GM19035 (cell line): ENCODE results near the gene CUX1.
A peak's percentile ranks its signal among the peaks of the same experiment; 100 is the strongest.
"Not testable (repeated sequence)": the region's sequence is repeated elsewhere in the genome, so short reads cannot be mapped to it uniquely, and the experiment has no call there.

Experiments
- ATAC-seq: cut with Tn5 transposase; IDR thresholded peaks from one replicate; pipeline ENCODE4 v1.9.1; 2021; ENCODE audit not compliant: unreplicated experiment

The CUX1 gene

DNA sequence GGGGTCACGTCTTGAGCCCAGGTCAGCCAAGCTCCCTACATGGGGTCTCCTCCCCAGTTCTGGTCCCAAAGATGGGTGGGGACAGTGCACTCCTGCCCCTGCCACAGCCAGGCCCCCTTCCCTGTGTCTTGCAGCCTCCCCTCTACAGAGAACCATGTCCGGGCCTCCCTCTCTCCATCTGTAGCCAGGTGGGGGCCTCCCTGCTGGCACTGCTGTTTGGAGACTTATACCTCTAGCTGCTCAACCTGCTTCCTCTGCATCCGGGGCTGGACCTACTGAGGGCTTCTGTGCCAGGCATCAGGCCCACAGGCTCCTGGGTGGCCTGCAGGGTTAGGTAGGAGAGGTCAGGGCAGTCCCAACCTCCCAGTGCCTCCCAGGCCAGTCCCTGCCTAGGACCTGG is 477.2 kb downstream of the CUX1 start:
- no peak for ATAC-seq

DNA sequence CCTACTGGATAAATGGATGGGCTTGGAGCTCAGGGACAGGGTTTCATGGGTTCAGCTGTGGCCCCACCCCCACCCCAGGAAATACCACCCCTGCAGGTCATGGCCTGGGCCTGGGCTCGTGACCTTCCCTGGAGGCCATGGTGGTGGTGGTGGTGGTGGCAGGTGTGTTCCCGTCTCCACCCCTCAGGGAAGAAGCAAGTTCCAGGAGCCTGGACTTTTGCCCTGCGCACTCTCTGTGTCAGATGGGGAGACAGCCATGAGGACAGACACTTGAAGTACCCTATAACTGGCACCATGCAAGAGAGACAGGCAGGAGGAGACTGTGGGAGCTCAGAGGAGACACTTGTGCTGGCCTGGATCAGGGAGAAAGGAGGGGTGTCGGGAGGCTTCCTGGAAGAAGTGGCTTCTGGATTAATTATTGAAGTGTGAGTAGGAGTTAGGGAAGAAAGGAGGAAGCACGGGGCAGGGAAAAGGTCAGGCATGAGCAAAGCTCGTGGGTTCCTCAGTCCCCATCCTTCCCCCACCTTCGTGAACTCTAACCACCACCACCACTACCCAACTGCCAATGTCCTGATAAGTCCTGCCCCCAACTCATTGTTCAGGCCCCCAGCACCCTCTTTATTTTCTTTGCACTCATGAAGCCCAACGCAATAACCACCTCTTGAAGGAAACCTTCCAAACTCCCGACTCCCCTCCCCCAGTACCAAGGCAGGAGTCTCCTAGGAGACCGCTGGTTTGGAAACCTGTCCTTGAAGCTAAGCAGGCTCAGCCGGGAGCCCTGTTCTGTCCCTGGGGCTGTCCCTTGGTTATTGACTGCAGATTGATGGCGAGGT is 478.1 kb downstream of the CUX1 start:
- no peak for ATAC-seq

DNA sequence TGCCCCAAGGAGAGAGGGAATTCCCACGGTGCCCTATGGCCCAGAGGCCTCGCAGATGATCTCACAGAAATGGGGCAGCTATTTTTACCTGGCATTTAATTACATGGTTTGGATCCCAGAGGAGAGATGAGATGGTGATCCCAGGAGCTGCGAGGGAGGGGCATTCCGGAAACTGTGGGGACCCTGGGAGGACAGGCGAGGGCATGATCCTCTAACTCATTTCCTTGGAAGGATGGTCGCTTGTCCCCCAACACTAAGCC is 478.7 kb downstream of the CUX1 start:
- ATAC-seq: no peak

DNA sequence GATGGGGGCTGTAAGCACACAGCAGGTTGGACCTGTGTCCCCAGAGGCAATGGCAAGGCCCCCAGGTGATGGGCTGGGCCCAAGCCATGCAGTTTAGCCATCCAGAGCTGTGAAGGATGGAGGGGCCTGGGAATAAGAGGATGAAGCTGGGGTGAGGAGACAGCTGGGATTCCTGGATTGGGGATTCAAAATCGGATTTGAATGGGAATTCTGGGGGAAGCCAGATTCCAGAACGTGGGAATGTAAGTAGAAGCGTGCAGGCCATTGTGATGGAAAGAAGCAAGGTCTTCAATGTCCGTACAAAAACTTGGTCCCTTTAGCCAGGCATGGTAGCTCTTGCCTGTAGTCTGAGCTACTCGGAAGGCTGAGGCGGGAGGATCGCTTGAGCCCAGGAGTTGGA is 479.1 kb downstream of the CUX1 start:
- ATAC-seq: no peak

DNA sequence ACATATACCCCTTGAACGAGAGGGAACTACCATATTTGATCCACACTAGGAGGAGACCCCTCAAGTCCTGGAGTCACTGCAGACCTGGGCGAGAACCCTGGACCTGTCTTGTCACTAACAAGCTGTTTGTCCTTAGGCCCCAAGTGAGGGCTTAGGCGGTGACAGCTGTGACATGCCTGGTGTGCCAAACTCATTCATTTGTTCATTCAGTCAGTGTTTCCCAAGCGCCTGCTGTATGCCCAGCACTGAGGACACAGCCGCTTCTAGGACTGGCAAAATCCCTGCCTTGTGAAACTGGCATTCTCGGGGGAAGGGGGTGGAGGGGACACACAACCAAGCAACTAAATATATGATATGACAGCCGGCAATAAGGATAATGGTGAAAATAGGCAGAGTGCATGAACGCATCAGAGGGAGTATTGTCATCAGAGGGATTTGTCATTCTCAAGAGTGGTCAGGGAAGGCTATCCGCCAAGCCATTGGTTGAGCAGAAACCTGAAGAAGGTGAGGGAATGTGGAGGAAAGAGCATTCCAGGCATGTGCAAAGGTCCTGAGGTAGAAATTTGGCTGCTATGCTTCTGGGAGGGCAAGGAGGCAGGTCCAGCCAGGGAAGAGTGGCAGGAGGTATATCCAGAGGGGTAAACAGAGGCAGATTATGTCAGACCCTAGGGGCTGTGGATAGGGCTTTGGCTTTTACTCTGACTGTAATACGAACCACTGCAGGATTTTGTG is 480.2 kb downstream of the CUX1 start:
- ATAC-seq: no peak

DNA sequence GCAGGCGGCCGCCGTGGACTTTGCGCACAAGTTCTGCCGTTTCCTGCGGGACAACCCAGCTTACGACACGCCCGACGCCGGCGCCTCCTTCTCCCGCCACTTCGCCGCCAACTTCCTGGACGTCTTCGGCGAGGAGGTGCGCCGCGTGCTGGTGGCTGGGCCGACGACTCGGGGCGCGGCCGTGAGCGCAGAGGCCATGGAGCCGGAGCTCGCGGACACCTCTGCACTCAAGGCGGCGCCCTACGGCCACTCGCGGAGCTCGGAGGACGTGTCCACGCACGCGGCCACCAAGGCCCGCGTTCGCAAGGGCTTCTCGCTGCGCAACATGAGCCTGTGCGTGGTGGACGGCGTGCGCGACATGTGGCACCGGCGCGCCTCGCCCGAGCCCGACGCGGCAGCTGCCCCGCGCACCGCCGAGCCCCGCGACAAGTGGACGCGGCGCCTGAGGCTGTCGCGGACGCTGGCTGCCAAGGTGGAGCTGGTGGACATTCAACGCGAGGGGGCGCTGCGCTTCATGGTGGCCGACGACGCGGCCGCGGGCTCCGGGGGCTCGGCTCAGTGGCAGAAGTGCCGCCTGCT is 483.3 kb downstream of the CUX1 start:
- ATAC-seq: no peak

DNA sequence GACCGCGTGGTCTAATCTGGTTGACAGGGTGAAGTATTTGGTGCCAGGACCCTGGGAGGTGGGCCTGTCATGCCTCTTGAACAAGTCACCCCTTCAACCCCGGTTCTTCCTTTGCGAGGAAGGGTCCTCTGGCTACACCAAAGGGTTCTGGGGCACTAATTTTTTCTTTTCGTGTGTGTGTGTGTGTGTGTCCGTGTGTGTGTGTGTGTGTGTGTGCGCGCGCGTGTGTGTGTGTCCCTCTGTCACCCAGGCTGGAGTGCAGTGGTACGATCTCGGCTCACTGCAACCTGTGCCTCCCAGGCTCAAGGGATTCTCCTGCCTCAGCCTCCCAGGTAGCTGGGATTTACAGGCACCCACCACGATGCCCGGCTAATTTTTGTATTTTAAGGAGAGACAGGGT is 483.9 kb downstream of the CUX1 start:
- ATAC-seq: not testable (repeated sequence)

DNA sequence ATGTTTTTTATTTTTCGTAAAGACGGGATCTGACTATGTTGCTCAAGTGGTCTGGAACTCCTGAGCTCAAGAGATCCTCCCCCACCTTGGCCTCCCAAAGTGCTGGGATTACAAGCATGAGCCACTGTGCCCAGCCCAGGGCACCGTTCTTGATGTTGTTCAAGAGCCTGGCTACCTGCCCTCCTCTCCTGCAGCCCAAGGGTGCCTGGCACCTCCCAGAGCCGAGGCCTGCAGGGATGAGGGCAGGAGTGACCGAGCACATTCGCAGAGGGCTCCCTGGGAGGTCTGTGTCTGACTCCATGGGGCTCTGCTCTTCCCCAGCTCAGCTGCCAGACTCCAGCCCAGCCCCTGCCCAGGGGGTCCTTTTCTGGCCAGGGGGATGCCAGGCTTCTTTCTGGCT is 484.6 kb downstream of the CUX1 start:
- no peak for ATAC-seq

DNA sequence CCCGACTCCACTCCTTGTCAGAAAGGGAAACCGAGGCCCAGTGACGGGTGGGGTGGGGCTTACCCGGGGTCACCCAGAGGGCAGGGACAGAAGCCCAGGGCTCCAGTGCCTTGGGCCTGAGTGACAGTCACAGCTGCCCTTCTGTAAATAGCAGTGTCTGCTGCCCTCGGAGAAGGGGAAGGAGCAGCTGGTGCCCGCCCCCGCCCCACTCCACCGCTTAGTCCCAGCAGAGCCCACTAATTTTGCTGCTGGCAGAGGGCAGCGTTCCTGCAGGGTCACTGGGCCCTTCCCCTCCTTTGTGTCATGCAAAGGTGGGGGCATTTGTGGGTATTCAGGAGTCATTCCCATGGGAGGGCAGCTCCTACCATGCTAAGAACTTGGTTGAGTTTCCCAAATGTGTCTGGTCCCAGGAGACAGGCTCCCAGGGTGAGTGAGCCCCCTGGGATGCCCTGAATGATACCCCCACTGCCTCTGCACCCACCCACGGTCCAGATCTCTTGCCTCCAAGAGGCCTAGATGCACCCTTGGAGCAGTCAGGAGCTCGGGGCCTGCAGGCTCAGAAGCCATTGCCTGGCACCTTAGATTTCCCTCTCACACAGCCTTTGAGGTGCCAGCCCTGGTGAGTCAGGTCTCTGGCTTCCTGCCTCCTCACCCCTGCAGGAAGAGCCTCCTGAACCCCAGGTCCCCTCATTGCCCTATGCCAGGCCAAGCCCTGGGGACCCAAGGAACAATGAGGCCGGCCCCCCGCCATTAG is 486.4 kb downstream of the CUX1 start:
- no peak for ATAC-seq

DNA sequence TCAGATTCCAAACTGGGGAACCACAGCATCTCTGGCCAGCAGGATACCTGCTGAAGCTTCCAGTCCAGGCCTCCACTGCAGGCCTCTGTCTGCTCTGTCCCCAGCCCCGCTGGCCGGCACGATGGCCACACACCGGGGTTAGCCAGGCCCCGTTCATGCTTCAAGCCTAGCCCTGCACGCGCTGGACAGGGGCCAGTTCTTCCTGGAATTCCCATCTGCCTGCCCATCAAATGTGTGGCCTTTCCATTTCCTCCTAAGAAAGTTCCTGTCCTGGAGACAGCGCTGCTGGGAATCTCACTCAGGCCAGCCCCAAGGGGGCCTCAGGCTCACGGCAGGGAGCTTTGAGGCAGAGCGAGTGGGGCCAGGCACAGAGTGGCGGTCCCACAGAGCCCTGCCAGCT is 487.2 kb downstream of the CUX1 start:
- no peak for ATAC-seq

DNA sequence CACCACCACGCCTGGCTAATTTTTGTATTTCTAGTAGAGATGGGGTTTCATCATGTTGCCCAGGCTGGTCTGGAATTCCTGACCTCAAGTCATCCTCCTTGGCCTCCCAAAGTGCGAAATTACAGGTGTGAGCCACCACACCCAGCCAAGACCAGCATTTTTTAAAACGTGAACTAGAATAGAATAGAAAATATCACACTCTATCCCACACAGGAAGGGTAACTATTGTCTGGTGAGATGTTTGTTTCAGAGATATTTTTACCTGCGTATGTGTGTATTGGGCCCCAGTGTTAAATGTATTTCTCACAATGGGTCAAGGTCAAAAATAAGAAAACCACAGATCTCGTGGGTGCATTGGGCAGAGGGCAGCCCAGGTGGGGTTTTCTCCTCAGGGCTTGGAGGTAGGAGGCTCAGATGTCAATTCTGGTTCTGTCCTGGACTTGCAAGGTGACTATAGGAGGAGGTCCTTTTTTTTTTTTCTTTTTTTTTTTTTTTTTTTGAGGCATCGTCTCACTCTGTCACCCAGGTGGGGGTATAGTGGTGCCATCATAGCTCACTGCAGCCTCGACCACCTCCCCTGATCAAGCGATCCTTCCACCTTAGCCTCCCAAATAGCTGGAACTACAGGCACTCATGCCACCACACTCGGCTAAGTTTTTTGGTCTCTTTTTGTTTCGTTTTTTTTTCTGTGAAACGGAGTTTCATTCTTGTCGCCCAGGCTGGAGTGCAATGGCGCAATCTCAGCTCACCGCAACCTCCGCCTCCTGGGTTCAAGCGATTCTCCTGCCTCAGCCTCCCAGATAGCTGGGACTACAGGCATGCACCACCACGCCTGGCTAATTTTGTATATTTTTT is 488.2 kb downstream of the CUX1 start:
- peak; percentile 49 for ATAC-seq

DNA sequence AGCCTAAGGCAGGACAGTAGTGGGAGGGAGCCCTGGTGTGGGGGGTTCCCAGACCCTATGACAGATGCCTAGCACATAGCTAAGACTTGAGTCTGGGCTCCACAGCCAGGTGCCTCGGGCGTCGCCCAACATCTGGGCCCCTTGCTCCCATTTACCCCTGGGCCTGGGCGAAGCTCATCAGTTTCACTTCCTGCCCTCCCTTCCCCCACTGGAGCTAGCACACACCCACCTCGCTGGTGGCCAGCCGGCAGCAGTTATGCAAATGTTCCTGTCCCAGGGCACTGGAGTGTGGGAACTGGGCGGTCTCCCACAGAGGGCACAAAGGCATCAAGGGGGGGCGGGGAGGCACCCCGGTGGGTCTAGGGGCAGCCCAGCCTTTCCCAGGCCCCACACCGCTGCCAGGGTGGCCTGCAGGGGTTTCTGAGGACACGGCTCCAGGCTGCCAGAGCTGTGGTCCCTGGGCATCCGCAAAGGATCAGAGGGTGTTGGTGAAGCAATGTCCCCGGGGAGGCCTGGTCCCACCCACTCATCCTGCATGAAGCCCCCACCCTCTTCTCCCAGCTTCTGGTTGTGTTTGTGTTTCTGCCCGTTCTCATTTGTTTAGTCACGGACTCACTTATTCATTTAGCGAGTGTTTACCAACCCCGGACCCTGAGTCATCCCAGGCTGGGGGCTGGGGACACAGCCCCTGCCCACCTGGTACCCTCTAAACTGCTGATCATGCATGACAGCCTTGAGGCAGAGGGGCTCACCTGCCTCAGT is 489.7 kb downstream of the CUX1 start:
- peak; percentile 65 for ATAC-seq

DNA sequence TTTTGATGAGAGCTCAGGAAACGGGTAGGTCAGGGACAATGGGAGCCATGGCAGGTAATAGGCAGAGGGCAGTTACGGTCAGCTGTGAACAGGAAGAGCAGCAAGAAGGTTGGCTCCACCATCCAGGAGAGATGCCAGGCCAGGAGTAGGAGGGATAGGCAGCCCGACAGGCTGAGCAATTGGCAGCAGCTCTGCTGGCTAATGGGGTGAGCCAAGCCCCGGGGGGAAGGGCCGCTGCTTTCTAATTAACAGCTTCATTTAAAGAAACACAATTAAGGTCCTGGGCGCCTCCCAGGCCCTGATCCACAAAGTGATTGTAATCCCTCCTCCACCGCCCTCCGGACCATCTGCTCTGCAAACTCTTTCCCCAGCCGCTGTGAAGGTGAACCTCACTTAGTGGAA is 493.0 kb downstream of the CUX1 start:
- no peak for ATAC-seq

DNA sequence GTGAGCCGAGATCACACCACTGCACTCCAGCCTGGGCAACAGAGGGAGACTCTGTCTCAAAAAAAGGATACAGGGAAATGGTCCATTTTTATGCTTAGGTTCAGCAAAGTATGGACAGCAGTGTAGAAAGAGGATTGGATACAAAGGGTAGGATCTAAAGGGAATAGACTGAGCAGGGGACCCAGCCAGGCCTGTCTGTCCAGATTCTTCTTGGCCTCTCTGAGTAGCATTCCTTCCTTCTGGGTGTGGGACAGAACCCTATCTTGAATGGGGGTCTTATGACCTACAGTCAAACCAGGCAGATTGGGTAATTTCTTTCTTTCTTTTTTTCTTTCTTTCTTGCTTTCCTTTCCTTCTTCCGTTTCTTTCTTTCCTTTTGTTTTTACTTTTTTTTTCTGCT is 494.9 kb downstream of the CUX1 start:
- ATAC-seq: no peak

DNA sequence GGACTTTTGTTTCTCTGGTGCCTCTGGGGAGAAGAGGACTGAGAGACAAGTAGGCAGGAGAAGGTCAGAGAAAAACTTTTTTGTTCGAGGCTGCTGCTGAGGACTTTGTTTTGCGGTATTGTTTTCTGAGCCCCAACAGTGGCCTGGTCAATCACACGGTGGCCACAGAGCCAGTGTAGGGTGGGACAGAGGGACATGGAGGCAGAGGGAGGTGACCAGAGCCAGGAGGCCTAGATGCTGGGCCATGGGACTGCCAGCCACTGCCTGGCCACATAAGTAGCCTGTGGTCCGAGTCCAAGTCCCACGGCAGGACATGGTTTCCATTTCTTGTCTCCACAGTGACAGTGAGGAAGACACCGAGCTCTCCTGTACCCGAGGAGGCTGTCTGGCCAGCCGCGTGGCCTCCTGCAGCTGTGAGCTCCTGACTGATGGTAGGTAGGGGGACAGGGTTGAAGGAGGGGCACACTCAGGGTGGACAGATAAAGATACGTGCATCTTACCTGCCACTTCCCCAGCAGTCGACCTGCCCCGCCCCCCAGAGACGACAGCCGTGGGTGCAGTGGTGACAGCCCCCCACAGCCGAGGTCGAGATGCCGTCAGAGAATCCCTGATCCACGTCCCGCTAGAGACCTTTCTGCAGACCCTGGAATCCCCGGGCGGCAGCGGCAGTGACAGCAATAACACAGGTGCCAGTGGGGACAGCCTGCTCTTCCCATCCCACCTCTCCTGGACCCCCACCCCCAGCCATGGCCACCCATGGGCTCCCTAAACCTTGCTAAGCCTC is 496.8 kb downstream of the CUX1 start:
- ATAC-seq: no peak

DNA sequence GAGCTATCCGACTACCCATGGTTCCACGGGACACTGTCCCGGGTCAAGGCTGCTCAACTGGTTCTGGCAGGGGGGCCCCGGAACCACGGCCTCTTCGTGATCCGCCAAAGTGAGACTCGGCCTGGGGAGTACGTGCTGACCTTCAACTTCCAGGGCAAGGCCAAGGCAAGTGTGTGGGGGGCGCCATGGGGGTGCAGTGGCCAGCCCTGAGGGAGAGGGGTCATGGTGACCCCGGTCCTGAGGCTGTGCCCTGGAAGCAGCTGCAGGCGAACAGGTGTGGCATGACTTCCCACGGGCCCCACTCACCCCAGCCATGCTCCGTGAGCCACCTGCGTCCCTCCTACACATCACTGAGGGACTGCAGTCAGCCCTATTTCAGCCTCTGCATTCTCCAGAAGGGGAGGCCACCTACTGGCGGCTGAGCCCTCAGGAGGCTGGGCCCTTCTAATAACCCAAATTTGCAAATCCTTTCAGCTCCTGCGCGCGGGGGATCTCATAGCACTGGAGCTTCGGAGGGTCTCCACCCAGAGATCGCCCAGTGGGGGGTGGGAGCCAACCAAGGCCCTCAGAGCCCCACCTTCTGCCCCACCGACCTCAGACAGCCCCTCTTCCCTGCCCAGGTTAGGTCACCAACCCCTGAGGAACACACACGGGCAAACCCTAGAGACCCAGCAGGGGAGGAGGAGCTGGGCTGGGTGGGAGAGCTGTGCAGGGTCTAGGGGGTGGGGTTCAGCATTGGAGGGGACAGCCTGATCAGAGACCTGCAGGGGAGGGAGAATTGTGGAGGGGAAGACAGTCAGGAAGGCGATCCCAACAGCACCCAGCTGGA is 500.0 kb downstream of the CUX1 start:
- no peak for ATAC-seq

DNA sequence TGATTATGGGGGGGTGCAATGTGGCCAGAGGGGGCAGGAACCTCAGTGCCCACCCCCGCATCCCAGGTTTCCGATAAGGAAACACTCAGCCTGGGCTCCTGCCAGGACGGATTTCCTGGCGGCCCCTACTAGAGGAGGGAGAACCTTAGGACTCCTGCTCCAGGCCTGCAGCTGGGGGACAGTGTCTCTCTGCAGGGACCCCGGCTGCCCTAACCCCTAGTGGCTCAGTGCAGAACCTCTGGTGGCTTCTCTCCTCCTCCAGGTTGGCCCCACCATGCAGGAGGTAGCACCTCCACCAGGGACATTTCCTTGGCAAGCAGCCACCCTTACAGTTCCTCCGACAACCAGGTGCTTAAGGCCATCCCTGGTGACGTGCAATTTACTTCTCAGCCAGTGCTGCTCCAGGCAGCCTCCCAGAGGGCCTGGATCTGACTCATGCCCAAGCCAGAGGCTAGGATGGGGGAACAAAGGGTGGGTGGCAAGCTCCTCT is 501.1 kb downstream of the CUX1 start:
- no peak for ATAC-seq

DNA sequence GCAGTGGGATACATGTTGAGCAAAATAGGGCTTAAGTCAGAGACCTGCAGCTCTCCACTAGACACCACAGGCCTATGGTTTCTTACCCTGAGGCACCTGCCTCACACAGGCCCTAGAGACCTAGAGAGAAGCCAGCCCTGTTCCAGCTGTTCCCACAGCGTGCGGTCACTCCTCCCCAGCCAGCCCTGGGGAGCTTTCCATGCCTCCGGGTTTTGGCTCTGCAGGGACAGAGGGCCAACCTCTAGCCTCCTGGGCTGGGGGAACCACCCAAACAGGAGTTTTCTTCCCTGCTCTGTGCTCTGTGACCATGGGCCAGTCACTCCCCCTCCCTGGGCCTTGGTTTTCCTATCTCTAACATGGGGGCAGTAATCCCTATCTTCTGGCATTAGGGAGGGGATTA is 502.2 kb downstream of the CUX1 start:
- ATAC-seq: no peak
